Astrocyte of the spinal cord (primary cell): ENCODE results near the gene MAD2L2.

ENCODE experiments used
- DNase-seq: peaks from one replicate; pipeline ENCODE4 v3.0.0; 2011; ENCODE audit warnings: low read depth, low spot score
- H3K4me3 ChIP-seq: 2 replicates; pipeline ENCODE4 v1.5.1; 2011; ENCODE audit warnings: low read depth, mild to moderate bottlenecking, low read length, moderate library complexity
- CTCF ChIP-seq: IDR thresholded peaks from 2 replicates; pipeline ENCODE4 v1.5.1; 2012; ENCODE audit warnings: low read depth, mild to moderate bottlenecking, low read length, inconsistent platforms
- in situ Hi-C: cut with HindIII; loops from 2 replicates; pipeline ENCODE4 v1.10.0; 2017; ENCODE audit warnings: low sequenced_read_pairs

MAD2L2 gene

GRCh38 chr1:11684070-11684469, 3.1 kb upstream of the MAD2L2 start:
- in situ Hi-C loops = no loop called here
- TF ChIP-seq CTCF = no peak
- DNase-seq = no peak
- H3K4me3 ChIP-seq = no peak overlapping the region

- no peak for TF ChIP-seq CTCF
- peak; percentile 18 for DNase-seq
- in situ Hi-C loops = no loop called here
- no peak overlapping the region for H3K4me3 ChIP-seq
These were observed 1.9 kb upstream of the MAD2L2 start for GRCh38 chr1:11682799-11683198.

GRCh38 chr1:11682287-11682771, 1.4 kb upstream of the MAD2L2 start:
- no peak overlapping the region for H3K4me3 ChIP-seq
- TF ChIP-seq CTCF = no peak
- no peak for DNase-seq
- in situ Hi-C loops = no loop called here

- DNase-seq = no peak
- TF ChIP-seq CTCF = no peak
- H3K4me3 ChIP-seq = peak overlapping the region; percentile 84
- in situ Hi-C loops = no loop called here
These were observed 478 bp downstream of the MAD2L2 start for GRCh38 chr1:11680270-11681070.

- TF ChIP-seq CTCF = no peak
- DNase-seq = no peak
- H3K4me3 ChIP-seq = no peak overlapping the region
- in situ Hi-C loops = no loop called here
These were observed 2.5 kb downstream of the MAD2L2 start for GRCh38 chr1:11678442-11678841.

GRCh38 chr1:11676386-11677103, 4.4 kb downstream of the MAD2L2 start:
- no peak overlapping the region for H3K4me3 ChIP-seq
- DNase-seq = no peak
- no peak for TF ChIP-seq CTCF
- in situ Hi-C loops = no loop called here
